GM19193 (cell line): ENCODE data around the gene PYY.

Experiments
- POLR2A ChIP-seq: IDR thresholded peaks from 4 replicates; pipeline ENCODE4 v1.6.1; 2011; ENCODE audit not compliant: insufficient read depth, insufficient read length; ENCODE audit errors: extremely low read depth

Gene PYY

DNA sequence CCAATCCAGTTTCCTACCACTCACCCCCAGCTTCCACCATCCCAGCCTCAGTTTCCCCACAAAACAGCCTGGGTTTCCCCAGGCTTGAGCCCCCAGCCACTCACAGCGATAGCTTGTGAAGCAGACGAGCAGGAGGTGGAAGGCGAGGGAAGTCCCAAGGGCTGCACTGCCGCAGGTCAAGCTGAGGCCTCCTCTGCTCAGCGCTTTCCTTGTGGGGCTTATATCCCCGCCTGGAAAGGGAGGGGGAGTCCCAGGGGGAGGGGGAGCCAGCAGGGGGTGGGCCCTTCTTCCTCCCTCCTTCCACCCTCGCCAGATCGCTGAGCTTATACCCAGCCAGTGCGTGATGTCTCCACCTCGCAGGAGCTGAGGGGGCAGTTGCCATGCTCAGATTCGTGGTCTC, at the start of gene PYY:
PYY (minus strand) TSS at position 195 of the 400 bp plus-strand sequence. CDS start 457 bp downstream, outside the sequence.
- TF ChIP-seq POLR2A, result no peak

DNA sequence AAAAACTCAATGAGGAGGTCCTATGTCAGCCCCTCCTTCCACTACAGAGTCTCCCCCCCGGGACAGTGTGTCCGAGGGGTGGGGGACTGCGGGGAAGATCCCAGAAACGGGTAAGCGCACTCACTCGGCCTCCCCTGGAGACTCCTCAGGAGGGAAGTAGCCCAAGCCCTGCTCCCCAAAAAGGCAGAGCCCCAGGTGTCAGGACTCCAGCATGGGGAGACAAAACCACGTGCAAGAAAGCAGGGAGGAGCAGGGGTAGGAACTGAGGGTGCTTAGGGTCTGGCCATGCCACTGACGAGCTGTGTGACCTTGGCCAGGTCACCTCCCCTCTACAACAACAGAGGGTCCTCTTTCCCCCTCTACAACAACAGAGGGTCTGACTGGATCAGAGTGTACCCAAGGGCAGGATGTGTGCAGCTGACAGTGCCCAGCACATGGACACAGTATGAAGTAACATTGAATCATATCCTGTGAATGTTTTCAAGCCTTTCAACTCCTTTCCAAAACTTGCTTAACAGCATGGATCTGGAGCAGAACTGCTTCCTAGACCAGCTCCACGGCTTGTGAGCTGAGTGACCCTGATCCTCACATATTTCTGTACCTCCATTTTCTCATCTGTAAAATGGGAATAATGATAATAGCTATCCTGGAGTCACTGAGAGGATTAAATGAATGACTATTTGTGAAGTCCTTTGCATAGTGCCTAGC, 48.6 kb upstream of the PYY start:
- TF ChIP-seq POLR2A, result no peak

DNA sequence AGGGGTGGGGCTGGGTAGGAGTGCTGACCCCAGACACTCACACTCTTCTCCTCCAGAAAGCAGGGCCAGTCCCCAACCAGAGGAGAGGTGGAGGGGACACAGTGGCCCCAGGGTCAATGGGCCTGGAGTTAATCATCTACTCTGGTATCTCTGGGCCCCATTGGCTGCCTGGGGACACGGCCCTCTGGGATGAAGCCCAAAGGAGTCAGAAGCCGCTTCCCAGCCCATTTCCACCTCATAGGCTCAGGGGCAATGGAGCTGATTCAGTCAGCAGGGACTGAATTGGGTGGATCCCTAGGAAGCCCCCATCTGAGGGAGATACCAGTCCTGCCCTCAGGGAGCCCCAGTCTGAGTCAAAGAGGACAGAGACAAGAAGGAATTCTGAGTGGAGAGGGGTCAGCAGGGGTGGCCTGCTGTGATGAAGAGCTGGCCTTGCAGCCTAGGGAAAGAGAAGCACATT, 47.8 kb upstream of the PYY start:
- TF ChIP-seq POLR2A, result no peak

DNA sequence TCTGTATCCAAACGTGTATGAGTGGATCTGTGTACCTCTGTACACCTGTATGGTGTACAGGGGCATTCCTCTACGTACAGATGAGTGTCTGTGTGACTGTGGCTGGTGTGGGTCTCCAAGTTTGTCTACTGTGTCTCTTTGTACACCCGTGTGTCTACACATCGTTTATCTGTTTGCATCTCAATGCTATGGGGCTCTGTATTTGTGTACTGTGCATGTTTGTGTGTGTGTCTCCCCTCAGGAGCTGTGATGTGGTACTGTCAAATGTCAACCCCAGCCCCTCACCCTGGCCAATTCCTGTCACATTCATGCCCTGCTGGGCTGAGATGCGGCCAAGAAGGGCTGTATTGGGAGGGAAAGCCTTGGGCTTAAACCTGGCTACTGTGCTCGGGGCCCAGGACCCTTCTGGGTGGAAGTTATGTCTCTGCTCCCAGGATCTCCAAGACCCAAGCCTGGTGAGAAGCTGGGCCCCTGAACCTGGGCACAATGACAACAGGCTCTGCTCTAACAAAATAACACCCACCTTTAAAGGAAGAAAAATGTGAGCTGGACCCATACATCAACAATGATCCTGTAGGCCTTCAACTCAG, 47.2 kb upstream of the PYY start:
- TF ChIP-seq POLR2A, result no peak

DNA sequence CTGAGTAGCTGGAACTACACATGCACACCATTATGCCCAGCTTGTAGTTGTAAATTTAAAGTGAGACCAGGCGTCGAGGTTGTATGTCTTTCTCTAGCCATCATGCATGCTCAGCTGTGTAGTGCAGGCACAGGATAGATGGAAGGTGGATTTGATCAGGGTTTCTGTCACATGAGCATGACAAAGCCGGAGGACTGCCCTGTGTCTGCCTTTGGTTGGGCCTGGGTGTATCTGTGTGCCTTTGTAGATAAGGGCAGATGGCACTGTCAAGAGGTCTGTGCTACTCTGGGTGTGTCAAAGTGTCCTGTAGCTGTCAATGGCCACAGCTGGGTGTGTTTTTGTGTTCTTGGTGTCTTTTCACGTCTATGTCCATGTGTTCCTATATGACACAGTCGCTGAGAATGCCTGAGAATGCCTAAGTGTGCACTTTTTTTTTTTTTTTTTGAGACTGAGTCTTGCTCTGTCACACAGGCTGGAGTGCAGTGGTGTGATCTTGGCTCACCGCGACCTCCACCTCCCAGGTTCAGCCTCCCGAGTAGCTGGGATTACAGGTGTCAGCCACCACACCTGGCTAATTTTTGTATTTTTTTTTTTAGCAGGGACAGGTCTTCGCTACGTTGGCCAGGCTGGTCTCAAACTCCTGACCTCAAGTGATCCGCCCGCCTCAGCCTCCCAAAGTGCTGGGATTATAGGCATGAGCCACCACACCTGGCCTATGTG, 46.6 kb upstream of the PYY start:
- TF ChIP-seq POLR2A, result no peak

DNA sequence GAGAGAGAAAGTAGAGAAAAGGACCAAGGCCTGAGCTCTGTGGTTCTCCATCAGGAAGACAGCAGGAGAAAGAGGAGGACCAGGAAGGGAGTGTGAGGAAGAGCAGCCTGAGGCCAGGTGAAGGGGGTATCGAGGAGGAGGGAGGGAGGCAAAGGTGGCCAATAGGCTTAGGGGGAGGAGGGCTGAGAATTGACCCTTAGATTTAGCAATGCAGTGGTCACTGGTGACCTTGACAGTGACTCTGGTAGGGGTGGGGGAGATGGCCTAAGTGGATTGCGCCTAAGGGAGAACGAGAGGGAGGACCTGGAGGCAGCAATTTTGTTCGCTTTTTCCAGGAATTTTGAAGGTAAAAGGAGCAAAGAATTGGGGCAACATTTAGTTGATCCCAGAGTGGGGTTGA, 45.3 kb upstream of the PYY start:
- TF ChIP-seq POLR2A, result no peak

DNA sequence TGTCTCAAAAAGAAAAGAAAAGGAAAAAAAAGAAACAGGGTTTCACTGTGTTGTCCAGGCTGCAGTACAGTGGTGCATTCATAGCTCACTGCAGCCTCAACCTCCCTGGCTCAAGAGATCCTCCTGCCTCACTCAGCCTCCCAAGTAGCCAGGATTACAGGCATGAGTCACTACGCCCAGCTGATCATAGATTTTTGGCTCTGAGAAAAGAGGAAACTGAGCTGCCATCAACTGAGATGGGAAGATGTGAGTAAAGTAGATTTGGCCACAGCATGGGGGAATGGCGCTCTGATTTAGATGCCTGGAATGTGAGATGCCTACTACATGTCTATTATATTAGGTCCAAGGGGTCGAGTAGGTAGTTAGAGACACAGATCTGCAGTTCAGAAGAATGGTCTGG, 44.8 kb upstream of the PYY start:
- TF ChIP-seq POLR2A, result no peak

DNA sequence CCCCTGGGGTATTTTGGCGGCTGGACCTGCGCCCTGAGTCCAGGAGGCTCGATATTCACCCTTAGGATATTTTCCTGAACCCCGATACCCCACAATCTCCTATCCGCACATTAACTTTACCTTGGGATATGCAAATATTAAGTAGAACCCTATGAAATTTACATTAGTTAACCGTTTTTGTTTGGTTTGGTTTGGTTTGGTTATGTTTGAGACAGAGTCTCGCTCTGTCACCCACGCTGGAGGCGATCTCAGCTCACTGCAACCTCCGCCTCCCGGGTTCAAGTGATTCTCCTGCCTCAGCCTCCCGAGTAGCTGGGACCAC, 41.4 kb upstream of the PYY start:
- no peak for TF ChIP-seq POLR2A

DNA sequence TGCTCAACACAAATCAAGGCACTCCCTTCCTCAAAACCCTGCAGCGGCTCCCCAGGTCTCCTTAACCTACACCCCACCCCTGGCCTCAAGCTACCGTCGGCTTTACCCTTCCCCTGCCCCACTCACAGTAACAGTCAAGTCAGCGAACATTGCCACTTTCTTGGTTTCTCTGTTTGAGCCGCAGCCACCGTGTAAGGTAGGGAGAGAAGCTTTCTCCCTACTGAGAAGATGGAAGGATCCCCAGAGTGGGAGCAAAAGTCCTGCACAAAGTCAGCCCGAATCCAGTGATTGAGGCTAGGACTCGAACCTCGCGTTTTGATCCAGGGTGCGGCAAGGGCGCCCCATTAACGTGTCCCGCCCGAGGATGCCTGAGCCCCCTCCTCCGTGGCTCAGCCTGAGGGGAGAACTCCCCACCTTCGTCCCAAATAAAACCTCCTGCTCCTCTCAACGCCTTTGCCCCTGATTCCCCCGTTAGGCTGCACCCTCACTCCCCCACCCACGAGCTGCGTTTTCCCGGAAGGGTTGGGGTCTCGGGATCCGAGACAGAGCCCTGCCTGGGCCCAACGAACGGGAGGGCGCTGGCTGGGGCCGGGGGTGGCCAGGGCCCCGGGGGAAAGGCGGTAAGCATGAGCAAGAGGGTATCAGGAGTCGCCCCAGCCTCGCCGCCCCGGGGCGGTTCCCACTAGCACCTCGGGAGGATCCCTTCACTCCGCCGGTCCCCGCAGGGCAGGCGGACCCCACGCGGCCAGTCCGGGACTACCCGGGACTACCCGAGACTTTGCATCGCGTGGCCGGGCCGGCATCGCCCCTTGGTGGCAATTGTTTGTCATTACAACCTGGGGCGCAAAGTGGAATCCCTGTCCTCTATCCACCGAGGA, 40.8 kb upstream of the PYY start:
- TF ChIP-seq POLR2A, result no peak

DNA sequence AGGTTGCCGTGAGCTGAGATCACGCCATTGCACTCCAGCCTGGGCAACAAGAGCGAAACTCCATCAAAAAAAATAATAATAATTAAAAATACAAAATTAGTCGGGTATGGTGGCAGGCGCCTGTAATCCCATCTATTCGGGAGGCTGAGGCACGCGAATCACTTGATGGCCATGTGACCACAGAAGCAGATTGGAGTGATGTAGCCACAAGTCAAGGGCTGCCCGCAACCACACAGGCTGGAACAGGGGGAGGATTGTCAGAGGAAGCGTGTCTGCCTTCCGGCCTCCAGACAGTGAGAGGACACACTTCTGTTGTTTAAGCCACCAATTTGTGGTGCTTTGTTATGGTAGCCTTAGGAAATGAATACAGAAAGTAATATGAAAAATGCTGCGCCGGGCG, 38.9 kb upstream of the PYY start:
- TF ChIP-seq POLR2A, result no peak

DNA sequence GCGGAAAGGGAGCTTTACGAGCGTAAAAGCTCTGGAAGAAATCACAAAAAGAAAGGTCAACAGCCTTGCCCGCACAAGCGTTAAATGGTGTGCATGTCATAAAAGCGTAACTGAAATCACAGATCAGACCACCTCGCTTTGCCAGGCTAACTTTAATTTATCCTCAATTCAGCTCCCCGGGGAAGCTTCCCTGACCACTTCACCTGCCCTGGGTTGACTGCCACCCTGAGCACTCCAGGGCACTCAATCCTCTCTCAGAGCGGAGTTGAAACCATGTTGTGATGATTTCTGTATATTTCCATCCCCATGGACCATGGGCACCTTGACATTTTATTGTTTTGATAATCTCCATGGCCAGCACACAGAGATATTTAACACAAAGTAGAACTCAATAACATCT, 34.6 kb upstream of the PYY start:
- no peak for TF ChIP-seq POLR2A

DNA sequence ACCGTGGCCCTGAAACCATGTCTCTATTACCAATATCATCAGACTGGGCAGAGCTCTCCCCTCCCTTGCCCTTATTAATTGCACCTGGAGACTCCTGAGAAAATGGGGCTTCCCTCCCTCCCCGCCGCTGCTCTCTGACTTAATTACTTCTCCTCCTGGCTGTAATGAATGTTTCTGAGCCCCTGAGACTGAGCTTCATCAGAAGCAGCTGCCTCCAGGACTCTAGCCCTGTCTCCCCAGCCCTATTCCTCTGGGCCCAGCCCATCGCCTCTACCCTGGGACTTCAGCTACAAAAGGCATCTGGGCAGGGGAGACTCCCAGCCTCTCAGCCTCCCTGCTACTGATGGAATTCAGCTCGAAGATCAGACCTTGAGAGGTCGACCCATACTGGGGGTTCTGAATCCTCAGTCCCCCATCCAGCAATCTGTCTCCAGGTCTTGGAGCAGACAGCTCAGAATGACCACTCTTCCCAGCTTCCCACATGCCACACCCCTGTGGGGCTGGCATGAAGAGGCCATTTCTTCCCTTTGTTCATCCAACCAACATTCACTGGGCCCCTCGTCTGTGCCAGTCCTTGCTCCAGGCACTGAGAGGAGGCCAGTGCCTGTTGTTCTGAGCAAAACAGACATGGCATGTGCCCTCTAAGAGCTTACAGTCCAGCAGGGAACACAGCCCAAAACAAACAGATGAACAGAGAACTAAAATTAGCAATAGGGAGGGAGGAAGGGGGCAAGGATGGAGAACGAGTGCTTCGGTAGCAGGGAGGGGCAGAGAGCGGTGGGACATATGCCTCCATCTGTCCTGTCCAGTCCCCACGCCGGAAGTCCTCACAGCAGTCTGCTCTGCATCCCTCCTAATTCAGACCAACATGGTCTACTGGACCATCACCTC, 33.6 kb upstream of the PYY start:
- TF ChIP-seq POLR2A, result no peak

DNA sequence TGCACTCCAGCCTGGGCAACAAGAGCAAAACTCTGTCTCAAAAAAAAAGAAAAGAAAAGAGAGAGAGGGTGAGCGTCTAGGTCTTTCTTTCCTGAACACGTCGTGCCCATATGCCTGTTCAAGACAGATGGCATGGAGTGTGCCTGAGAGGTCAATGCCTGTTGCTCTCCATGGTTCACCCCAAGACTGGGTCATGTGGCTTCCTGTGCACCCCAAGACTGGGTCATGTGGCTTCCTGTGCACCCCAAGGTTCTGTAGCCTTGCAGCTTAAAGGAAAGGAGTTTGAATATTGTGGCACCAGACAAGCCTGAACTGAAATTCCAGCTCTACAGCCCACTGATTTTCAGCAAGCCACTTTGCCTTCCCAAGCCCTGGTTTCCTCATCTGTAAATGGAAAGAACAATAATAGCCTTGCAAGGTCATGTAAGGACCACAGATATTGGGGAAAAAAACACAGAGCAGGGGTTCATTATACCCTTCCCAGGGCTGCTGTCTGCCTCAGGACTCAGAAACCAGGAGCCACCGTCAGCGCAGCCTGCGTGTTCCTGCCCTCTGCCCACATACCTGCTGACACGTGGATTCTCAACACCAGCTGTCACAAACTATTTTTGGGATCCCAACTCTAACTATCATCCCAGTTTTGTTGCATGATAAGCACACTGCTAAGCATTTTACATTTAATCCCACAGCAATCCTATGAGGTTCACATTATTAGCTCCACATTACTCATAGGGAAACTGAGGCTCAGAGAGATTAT, 32.7 kb upstream of the PYY start:
- TF ChIP-seq POLR2A, result no peak
